ENCODE results near the gene RAET1E.
"Not testable (repeated sequence)": the region's sequence is repeated elsewhere in the genome, so short reads cannot be mapped to it uniquely, and the experiment has no call there.

GRCh38 chr6:149947533-149947932 lies 49.6 kb upstream of the RAET1E start:
- TF ChIP-seq, protein P1, sequence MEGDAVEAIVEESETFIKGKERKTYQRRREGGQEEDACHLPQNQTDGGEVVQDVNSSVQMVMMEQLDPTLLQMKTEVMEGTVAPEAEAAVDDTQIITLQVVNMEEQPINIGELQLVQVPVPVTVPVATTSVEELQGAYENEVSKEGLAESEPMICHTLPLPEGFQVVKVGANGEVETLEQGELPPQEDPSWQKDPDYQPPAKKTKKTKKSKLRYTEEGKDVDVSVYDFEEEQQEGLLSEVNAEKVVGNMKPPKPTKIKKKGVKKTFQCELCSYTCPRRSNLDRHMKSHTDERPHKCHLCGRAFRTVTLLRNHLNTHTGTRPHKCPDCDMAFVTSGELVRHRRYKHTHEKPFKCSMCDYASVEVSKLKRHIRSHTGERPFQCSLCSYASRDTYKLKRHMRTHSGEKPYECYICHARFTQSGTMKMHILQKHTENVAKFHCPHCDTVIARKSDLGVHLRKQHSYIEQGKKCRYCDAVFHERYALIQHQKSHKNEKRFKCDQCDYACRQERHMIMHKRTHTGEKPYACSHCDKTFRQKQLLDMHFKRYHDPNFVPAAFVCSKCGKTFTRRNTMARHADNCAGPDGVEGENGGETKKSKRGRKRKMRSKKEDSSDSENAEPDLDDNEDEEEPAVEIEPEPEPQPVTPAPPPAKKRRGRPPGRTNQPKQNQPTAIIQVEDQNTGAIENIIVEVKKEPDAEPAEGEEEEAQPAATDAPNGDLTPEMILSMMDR (IDR thresholded peaks at IDR 0.05; ENCODE audit: extremely low read depth in 1 of 2, insufficient read depth in 1 of 2, low read depth in 1 of 2, low read length in 2 of 2): not testable (repeated sequence)
- TF ChIP-seq EZH2 (IDR thresholded peaks at IDR 0.05; ENCODE audit: borderline replicate concordance, low read depth, low read length, severe bottlenecking); POLR2AphosphoS5 (IDR thresholded peaks at IDR 0.05; ENCODE audit: insufficient read depth, low read depth, low read length); POLR2A (IDR thresholded peaks at IDR 0.05; ENCODE audit: low read depth, low read length); JUN (IDR thresholded peaks at IDR 0.05; ENCODE audit: borderline replicate concordance, insufficient read depth, insufficient read length, low read depth); MYC (IDR thresholded peaks at IDR 0.05; ENCODE audit: low read depth, low read length); MAX (IDR thresholded peaks at IDR 0.05; ENCODE audit: insufficient read depth, insufficient read length): not testable (repeated sequence)
